HepG2 (cell line): ENCODE results near the gene UQCR10. TPM values are rescaled to one million over a fixed set of nuclear protein-coding genes. Genes with fewer than 3 reads are reported as not detected.

Source experiments
- ATF6 ChIP-seq: sonication (generic); formaldehyde crosslinking; conservative IDR thresholded peaks from 2 replicates; pipeline ENCODE4 v1.4.0; 2020; ENCODE audit warnings: missing genetic modification reagents
- ATF7-NPFF ChIP-seq: sonication (generic); formaldehyde crosslinking; IDR thresholded peaks from 2 replicates; pipeline ENCODE4 v1.8.1; 2023; ENCODE audit warnings: mild to moderate bottlenecking, low read depth, missing genetic modification reagents, moderate library complexity
- DR1 ChIP-seq: sonication (generic); formaldehyde crosslinking; IDR thresholded peaks from 2 replicates; pipeline ENCODE4 v1.8.0; 2021; ENCODE audit warnings: mild to moderate bottlenecking, missing genetic modification reagents, inconsistent platforms
- HBP1 ChIP-seq: IDR thresholded peaks from 2 replicates; pipeline ENCODE4 v1.6.1; 2016; ENCODE audit warnings: low read depth, control low read depth
- JUND ChIP-seq: sonication (generic); formaldehyde crosslinking; IDR thresholded peaks from 2 replicates; pipeline ENCODE4 v1.8.0; 2022; ENCODE audit warnings: mild to moderate bottlenecking, missing genetic modification reagents
- KDM4B ChIP-seq: sonication (generic); formaldehyde crosslinking; IDR thresholded peaks from 2 replicates; pipeline ENCODE4 v1.4.0; 2020; ENCODE audit warnings: missing genetic modification reagents
- KMT2B ChIP-seq: IDR thresholded peaks from 2 replicates; pipeline ENCODE4 v1.6.1; 2016; ENCODE audit warnings: missing genetic modification reagents, missing compliant biosample characterization
- NCOA1 ChIP-seq: sonication (generic); formaldehyde crosslinking; IDR thresholded peaks from 2 replicates; pipeline ENCODE4 v1.9.0; 2021; ENCODE audit warnings: missing genetic modification reagents
- NFATC3 ChIP-seq: sonication (generic); formaldehyde crosslinking; IDR thresholded peaks from 2 replicates; pipeline ENCODE4 v1.5.1; 2020; ENCODE audit warnings: mild to moderate bottlenecking, missing genetic modification reagents
- PATZ1 ChIP-seq: sonication (generic); formaldehyde crosslinking; IDR thresholded peaks from 2 replicates; pipeline ENCODE4 v1.4.0; 2020; ENCODE audit warnings: missing genetic modification reagents
- POLR2G ChIP-seq: fragments of 200-400 bp; formaldehyde crosslinking; IDR thresholded peaks from 2 replicates; pipeline ENCODE4 v1.6.1; 2018; ENCODE audit warnings: mild to moderate bottlenecking, low read depth, low read length, moderate library complexity
- ZNF383 ChIP-seq: sonication (generic); formaldehyde crosslinking; IDR thresholded peaks from 2 replicates; pipeline ENCODE4 v1.4.0; 2020; ENCODE audit warnings: missing genetic modification reagents, mild to moderate bottlenecking, borderline replicate concordance
- ZNF589 ChIP-seq: sonication (generic); formaldehyde crosslinking; conservative IDR thresholded peaks from 2 replicates; pipeline ENCODE4 v1.8.0; 2022; ENCODE audit warnings: mild to moderate bottlenecking, moderate library complexity, missing genetic modification reagents
- ZNF644 ChIP-seq: IDR thresholded peaks from 2 replicates; pipeline ENCODE4 v1.6.1; 2016; ENCODE audit warnings: low read depth
- ZNF772 ChIP-seq: sonication (generic); formaldehyde crosslinking; IDR thresholded peaks from 2 replicates; pipeline ENCODE4 v1.5.0; 2020; ENCODE audit warnings: mild to moderate bottlenecking, missing genetic modification reagents
- polyA plus RNA-seq, 8 experiments: library from polyadenylated mRNA; depleted of rRNA in 3 of 8; stranded (reverse) in 7 of 8; unstranded in 1 of 8; fragments of >200 nt; fragmentation: Illumina TruSeq in 4 of 8; extraction: Trizol in 4 of 8; gene quantifications; 2 replicates each; pipeline versions ENCODE4 v1.2.1 to v1.2.3, GENCODE V29; 2011 to 2016; ENCODE audit warnings: low read depth in 4 of 8, missing spikeins in 1 of 8, mixed read lengths in 1 of 8; ENCODE audit not compliant: insufficient read depth in 1 of 8
- total RNA-seq, 5 experiments: library from RNA; depleted of rRNA; stranded (reverse); fragments of >200 nt; fragmentation: Illumina TruSeq; extraction: Trizol; gene quantifications; 2 replicates each; pipeline ENCODE4 v1.2.3, GENCODE V29; 2016; ENCODE audit warnings: low read depth in 1 of 5
- TF ChIP-seq, protein P1 (sequence below): IDR thresholded peaks from 2 replicates; pipeline ENCODE4 v1.6.1; 2012; ENCODE audit warnings: inconsistent platforms
- TF ChIP-seq, protein P2 (sequence below): fragments of 450-650 bp; IDR thresholded peaks from 2 replicates; pipeline ENCODE4 v1.6.1; 2017
- TF ChIP-seq, protein P3 (sequence below): sonication (generic); formaldehyde crosslinking; IDR thresholded peaks from 2 replicates; pipeline ENCODE4 v1.4.0; 2020; ENCODE audit warnings: missing genetic modification reagents, borderline replicate concordance
- TF ChIP-seq, protein P4 (sequence below): sonication (generic); formaldehyde crosslinking; IDR thresholded peaks from 2 replicates; pipeline ENCODE4 v1.5.1; 2020; ENCODE audit warnings: missing genetic modification reagents, mild to moderate bottlenecking, borderline replicate concordance

Gene UQCR10
- total and polyA plus RNA-seq, 2 of the 13 experiments (the other 11 are each of a cell fraction or from before 2014, with no cell fraction given): 225 to 232 TPM

GRCh38 chr22:29765905-29766631 is 1.1 kb upstream of the UQCR10 start (continued):
- TF ChIP-seq POLR2G: peak; percentile 11
- TF ChIP-seq, protein P1, sequence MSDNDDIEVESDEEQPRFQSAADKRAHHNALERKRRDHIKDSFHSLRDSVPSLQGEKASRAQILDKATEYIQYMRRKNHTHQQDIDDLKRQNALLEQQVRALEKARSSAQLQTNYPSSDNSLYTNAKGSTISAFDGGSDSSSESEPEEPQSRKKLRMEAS: no peak
- no peak for TF ChIP-seq JUND (CRISPR knock-in tag)
- peak; percentile 25; the same call in 1 of the 2 replicates for TF ChIP-seq ATF7-NPFF
- no peak for TF ChIP-seq KMT2B
- TF ChIP-seq, protein P2, sequence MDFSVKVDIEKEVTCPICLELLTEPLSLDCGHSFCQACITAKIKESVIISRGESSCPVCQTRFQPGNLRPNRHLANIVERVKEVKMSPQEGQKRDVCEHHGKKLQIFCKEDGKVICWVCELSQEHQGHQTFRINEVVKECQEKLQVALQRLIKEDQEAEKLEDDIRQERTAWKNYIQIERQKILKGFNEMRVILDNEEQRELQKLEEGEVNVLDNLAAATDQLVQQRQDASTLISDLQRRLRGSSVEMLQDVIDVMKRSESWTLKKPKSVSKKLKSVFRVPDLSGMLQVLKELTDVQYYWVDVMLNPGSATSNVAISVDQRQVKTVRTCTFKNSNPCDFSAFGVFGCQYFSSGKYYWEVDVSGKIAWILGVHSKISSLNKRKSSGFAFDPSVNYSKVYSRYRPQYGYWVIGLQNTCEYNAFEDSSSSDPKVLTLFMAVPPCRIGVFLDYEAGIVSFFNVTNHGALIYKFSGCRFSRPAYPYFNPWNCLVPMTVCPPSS: no peak
- no peak for TF ChIP-seq NCOA1 (CRISPR knock-in tag)
- TF ChIP-seq ZNF644: 0 out of 2 replicates have a peak, but pooled peaks have one; percentile 15
- TF ChIP-seq, protein P3, sequence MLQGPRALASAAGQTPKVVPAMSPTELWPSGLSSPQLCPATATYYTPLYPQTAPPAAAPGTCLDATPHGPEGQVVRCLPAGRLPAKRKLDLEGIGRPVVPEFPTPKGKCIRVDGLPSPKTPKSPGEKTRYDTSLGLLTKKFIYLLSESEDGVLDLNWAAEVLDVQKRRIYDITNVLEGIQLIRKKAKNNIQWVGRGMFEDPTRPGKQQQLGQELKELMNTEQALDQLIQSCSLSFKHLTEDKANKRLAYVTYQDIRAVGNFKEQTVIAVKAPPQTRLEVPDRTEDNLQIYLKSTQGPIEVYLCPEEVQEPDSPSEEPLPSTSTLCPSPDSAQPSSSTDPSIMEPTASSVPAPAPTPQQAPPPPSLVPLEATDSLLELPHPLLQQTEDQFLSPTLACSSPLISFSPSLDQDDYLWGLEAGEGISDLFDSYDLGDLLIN: 0 out of 2 replicates have a peak, but pooled peaks have one; percentile 44
- no peak for TF ChIP-seq KDM4B
- TF ChIP-seq ZNF772 (CRISPR knock-in tag): 0 out of 2 replicates have a peak, but pooled peaks have one; percentile 1
- TF ChIP-seq DR1 (CRISPR knock-in tag): 0 out of 2 replicates have a peak, but pooled peaks have one; percentile 50
- peak; percentile 48; the same call in 1 of the 2 replicates for TF ChIP-seq ZNF589 (CRISPR knock-in tag)
- TF ChIP-seq HBP1 (CRISPR knock-in tag): no peak; the same call in 1 of the 2 replicates
- TF ChIP-seq NFATC3 (CRISPR knock-in tag): no peak
- no peak for TF ChIP-seq ZNF383 (CRISPR knock-in tag)
- TF ChIP-seq, protein P4, sequence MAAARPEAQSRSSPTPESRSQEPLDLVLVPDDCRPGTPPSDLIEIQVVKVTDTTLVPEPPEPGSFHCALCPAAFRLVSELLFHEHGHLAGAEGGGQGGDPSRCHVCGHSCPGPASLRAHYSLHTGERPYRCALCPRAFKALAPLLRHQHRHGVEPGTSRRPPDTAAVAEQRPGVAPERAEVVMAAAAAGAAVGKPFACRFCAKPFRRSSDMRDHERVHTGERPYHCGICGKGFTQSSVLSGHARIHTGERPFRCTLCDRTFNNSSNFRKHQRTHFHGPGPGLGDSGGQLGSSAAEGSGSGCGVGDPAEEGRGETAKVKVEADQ: no peak
- TF ChIP-seq PATZ1 (CRISPR knock-in tag): peak; percentile 53
- TF ChIP-seq ATF6 (CRISPR knock-in tag): no peak
